NCI-H345 treated with DMSO at 0.1 percent for 48 hours (cell line): ENCODE results near the gene ARFGAP3.
A peak's percentile ranks its signal among the peaks of the same experiment; 100 is the strongest.

Source experiments
- DNase-seq: peaks from one replicate; lab custom pipeline; 2025; ENCODE audit not compliant: unreplicated experiment; lab: John Stamatoyannopoulos, UW

The ARFGAP3 gene

GRCh38 chr22:42825796-42826195, 31.3 kb downstream of the ARFGAP3 start:
- DNase-seq: no peak

GRCh38 chr22:42821386-42821785, 35.7 kb downstream of the ARFGAP3 start:
- no peak for DNase-seq

- no peak for DNase-seq
These were observed 36.9 kb downstream of the ARFGAP3 start for GRCh38 chr22:42820045-42820763.

- DNase-seq: no peak
These were observed 37.5 kb downstream of the ARFGAP3 start for GRCh38 chr22:42819412-42820044.

GRCh38 chr22:42817556-42817955, 39.5 kb downstream of the ARFGAP3 start:
- DNase-seq: no peak

- DNase-seq: no peak
These were observed 40.7 kb downstream of the ARFGAP3 start for GRCh38 chr22:42816336-42816735.

GRCh38 chr22:42814616-42815015, 42.5 kb downstream of the ARFGAP3 start:
- no peak for DNase-seq

- DNase-seq: no peak
These were observed 42.9 kb downstream of the ARFGAP3 start for GRCh38 chr22:42814215-42814614.

GRCh38 chr22:42813501-42813900, 43.6 kb downstream of the ARFGAP3 start:
- no peak for DNase-seq

- DNase-seq: no peak
These were observed 45.6 kb downstream of the ARFGAP3 start for GRCh38 chr22:42811459-42811858.

GRCh38 chr22:42808521-42808920, 48.6 kb downstream of the ARFGAP3 start:
- DNase-seq: no peak

- no peak for DNase-seq
These were observed 49.9 kb downstream of the ARFGAP3 start for GRCh38 chr22:42807185-42807584.

GRCh38 chr22:42805998-42806830, 50.9 kb downstream of the ARFGAP3 start:
- no peak for DNase-seq

GRCh38 chr22:42805016-42805997, 51.8 kb downstream of the ARFGAP3 start:
- DNase-seq: no peak

GRCh38 chr22:42803389-42803788, 53.7 kb downstream of the ARFGAP3 start:
- no peak for DNase-seq

- no peak for DNase-seq
These were observed 55.6 kb downstream of the ARFGAP3 start for GRCh38 chr22:42801252-42802080.

GRCh38 chr22:42800451-42801251, 56.4 kb downstream of the ARFGAP3 start:
- peak; percentile 56 for DNase-seq

GRCh38 chr22:42799461-42800405, 57.3 kb downstream of the ARFGAP3 start:
- DNase-seq: no peak
